Mesodermal cell (in vitro differentiated cells): ENCODE data around the gene SPAG7.

ENCODE experiments used
- H3K27ac ChIP-seq: 2 replicates; pipeline ENCODE4 v1.7.0; 2013; ENCODE audit warnings: mild to moderate bottlenecking, low read depth, low read length, moderate library complexity; ENCODE audit not compliant: severe bottlenecking
- H3K36me3 ChIP-seq: 2 replicates; pipeline ENCODE4 v1.7.1; 2013; ENCODE audit warnings: mild to moderate bottlenecking, low read length, moderate library complexity; ENCODE audit not compliant: control insufficient read depth, insufficient read depth
- H3K4me1 ChIP-seq: one replicate; pipeline ENCODE4 v1.7.1; 2013; ENCODE audit warnings: mild to moderate bottlenecking, low read length; ENCODE audit not compliant: insufficient read depth, control insufficient read depth, poor library complexity, severe bottlenecking
- H3K4me3 ChIP-seq: 2 replicates; pipeline ENCODE4 v1.7.0; 2013; ENCODE audit warnings: low read length, control low read depth, mild to moderate bottlenecking; ENCODE audit not compliant: insufficient read depth, poor library complexity, severe bottlenecking; ENCODE audit errors: extremely low read depth
- H3K9me3 ChIP-seq: 2 replicates; pipeline ENCODE4 v1.7.1; 2013; ENCODE audit warnings: mild to moderate bottlenecking, low read length, moderate library complexity; ENCODE audit not compliant: control insufficient read depth
- WGBS, 2 experiments: methylation state at CpG; one replicate each; pipeline ENCODE4 v1.1.5; 2013; ENCODE audit warnings: missing lambda C conversion rate in 2 of 2; ENCODE audit not compliant: insufficient coverage in 2 of 2; 5-methylcytosine and 5-hydroxymethylcytosine counted together

Gene SPAG7

GRCh38 chr17:4960279-4960922, 7.2 kb downstream of the SPAG7 start:
- Histone ChIP-seq H3K36me3 (peaks cover 58% of the 10 kb centered on the region), H3K9me3 (peaks cover 4% of the 10 kb centered on the region), H3K4me1 (peaks cover 10% of the 10 kb centered on the region), H3K27ac (no peak overlapping the region), H3K4me3 (no peak overlapping the region)
- WGBS, 2 experiments, result 91 to 100% methylated on average over 2 to 5 of the region's 9 CpGs

GRCh38 chr17:4959261-4959965, 8.2 kb downstream of the SPAG7 start:
- Histone ChIP-seq H3K36me3 (peaks cover 53% of the 10 kb centered on the region), H3K4me1 (peaks cover 10% of the 10 kb centered on the region), H3K27ac (no peak overlapping the region), H3K9me3 (no peaks in the 10 kb centered on the region), H3K4me3 (no peak overlapping the region)
- 94 to 97% methylated on average over 9 to 15 of the region's 18 CpGs for WGBS, 2 experiments

- H3K4me3 ChIP-seq, result no peak overlapping the region
- 95 to 100% methylated on average over 3 of the region's 3 CpGs for WGBS, 2 experiments
- H3K4me1 ChIP-seq, result peaks cover 19% of the 10 kb centered on the region
- peaks cover 51% of the 10 kb centered on the region for H3K36me3 ChIP-seq
- H3K27ac ChIP-seq, result no peak overlapping the region
- no peaks in the 10 kb centered on the region for H3K9me3 ChIP-seq
Observed at GRCh38 chr17:4958102-4958501, 9.5 kb downstream of the SPAG7 start.

GRCh38 chr17:4956493-4957061, 11.0 kb downstream of the SPAG7 start:
- peaks cover 45% of the 10 kb centered on the region for H3K36me3 ChIP-seq
- no peaks in the 10 kb centered on the region for H3K9me3 ChIP-seq
- H3K27ac ChIP-seq, result no peak overlapping the region
- peaks cover 29% of the 10 kb centered on the region for H3K4me1 ChIP-seq
- H3K4me3 ChIP-seq, result no peak overlapping the region
- 75 to 94% methylated on average over 6 to 9 of the region's 10 CpGs for WGBS, 2 experiments

GRCh38 chr17:4955091-4955490, 12.5 kb downstream of the SPAG7 start:
- no peak overlapping the region for H3K4me3 ChIP-seq
- H3K27ac ChIP-seq, result no peak overlapping the region
- peaks cover 32% of the 10 kb centered on the region for H3K36me3 ChIP-seq
- peaks cover 35% of the 10 kb centered on the region for H3K4me1 ChIP-seq
- no peaks in the 10 kb centered on the region for H3K9me3 ChIP-seq
- WGBS, 2 experiments, result 97 to 98% methylated on average over 5 to 8 of the region's 8 CpGs

- Histone ChIP-seq H3K27ac (peak overlapping the region; percentile 6), H3K4me1 (peaks cover 35% of the 10 kb centered on the region), H3K9me3 (no peaks in the 10 kb centered on the region), H3K4me3 (no peak overlapping the region), H3K36me3 (peaks cover 21% of the 10 kb centered on the region)
- WGBS, 2 experiments, result 94 to 95% methylated on average over 12 to 14 of the region's 14 CpGs
Observed at GRCh38 chr17:4953451-4953961, 14.1 kb downstream of the SPAG7 start.

- Histone ChIP-seq H3K9me3 (no peaks in the 10 kb centered on the region), H3K4me1 (peaks cover 35% of the 10 kb centered on the region), H3K27ac (peak overlapping the region; percentile 54), H3K4me3 (peak overlapping the region; percentile 98), H3K36me3 (peaks cover 21% of the 10 kb centered on the region)
- WGBS, 2 experiments, result 42 to 54% methylated on average over 2 of the region's 3 CpGs
Observed at GRCh38 chr17:4951486-4951885, 16.1 kb downstream of the SPAG7 start.

- Histone ChIP-seq H3K4me1 (peaks cover 32% of the 10 kb centered on the region), H3K36me3 (peaks cover 27% of the 10 kb centered on the region), H3K9me3 (no peaks in the 10 kb centered on the region), H3K27ac (peak within 1 kb of the TSS; percentile 97), H3K4me3 (peak within 1 kb of the TSS; percentile 98)
- WGBS, 2 experiments, result 23% methylated on average over 5 of the region's 7 CpGs; no CpG with 5 or more reads in 1 of the 2 experiments
Observed at GRCh38 chr17:4950746-4951204, 16.8 kb downstream of the SPAG7 start, which contains the start of gene ENO3. Gene ENO3, plus strand, starts transcription at chr17:4951119. Its CDS starts 711 bp downstream, at chr17:4951830.

- peaks cover 37% of the 10 kb centered on the region for H3K4me1 ChIP-seq
- no peaks in the 10 kb centered on the region for H3K9me3 ChIP-seq
- peak overlapping the region; percentile 97 for H3K27ac ChIP-seq
- WGBS, 2 experiments, result 1% methylated on average over 29 to 39 of the region's 52 CpGs
- H3K4me3 ChIP-seq, result peak overlapping the region; percentile 98
- peaks cover 27% of the 10 kb centered on the region for H3K36me3 ChIP-seq
Observed at GRCh38 chr17:4950075-4950745, 17.4 kb downstream of the SPAG7 start.

GRCh38 chr17:4949321-4950074, 18.1 kb downstream of the SPAG7 start:
- H3K9me3 ChIP-seq, result no peaks in the 10 kb centered on the region
- H3K4me3 ChIP-seq, result peak overlapping the region; percentile 98
- peaks cover 44% of the 10 kb centered on the region for H3K4me1 ChIP-seq
- WGBS, 2 experiments, result 0 to 1% methylated on average over 36 to 57 of the region's 75 CpGs
- peaks cover 34% of the 10 kb centered on the region for H3K36me3 ChIP-seq
- H3K27ac ChIP-seq, result peak overlapping the region; percentile 97
